Fibroblast of lung (primary cell): ENCODE results near the gene ADM. TPM values are rescaled to one million over a fixed set of nuclear protein-coding genes. Genes with fewer than 3 reads are reported as not detected.

ENCODE experiments used
- DNase-seq, 2 donors: peaks; one replicate each; pipeline versions ENCODE4 v3.0.0 to v3.0.0-alpha.2; 2010; ENCODE audit warnings: low read depth in 2 of 2
- H2AFZ ChIP-seq: 2 replicates; pipeline ENCODE4 v1.5.1; 2012; ENCODE audit warnings: low read length, control low read depth, inconsistent platforms
- H3K27ac ChIP-seq: 2 replicates; pipeline ENCODE4 v1.5.1; 2011; ENCODE audit warnings: low read length, control low read depth; ENCODE audit not compliant: insufficient read depth
- H3K27me3 ChIP-seq: 2 replicates; pipeline ENCODE4 v1.5.1; 2011; ENCODE audit warnings: mild to moderate bottlenecking, low read length; ENCODE audit not compliant: control insufficient read depth, insufficient read depth
- H3K36me3 ChIP-seq: 2 replicates; pipeline ENCODE4 v1.5.1; 2011; ENCODE audit warnings: low read length; ENCODE audit not compliant: control insufficient read depth, insufficient read depth
- H3K4me1 ChIP-seq: 2 replicates; pipeline ENCODE4 v1.5.1; 2011; ENCODE audit warnings: low read length; ENCODE audit not compliant: control insufficient read depth, insufficient read depth; ENCODE audit errors: extremely low read depth
- H3K4me2 ChIP-seq: 2 replicates; pipeline ENCODE4 v1.5.1; 2011; ENCODE audit warnings: low read length, control low read depth; ENCODE audit not compliant: insufficient read depth; ENCODE audit errors: extremely low read depth
- H3K4me3 ChIP-seq, 4 experiments: fragments of 200-600 bp in 1 of 4; sonication (generic) in 1 of 4; replicated peaks in 1 of 4; 2 replicates each; pipeline ENCODE4 v1.5.1; 2011 to 2016; ENCODE audit warnings: low read length in 4 of 4, low read depth in 3 of 4, mild to moderate bottlenecking in 3 of 4, control low read depth in 2 of 4, inconsistent platforms in 1 of 4, mixed read lengths in 1 of 4; ENCODE audit not compliant: insufficient read depth in 1 of 4; ENCODE audit errors: control extremely low read depth in 1 of 4
- H3K79me2 ChIP-seq: 2 replicates; pipeline ENCODE4 v1.5.1; 2012; ENCODE audit warnings: mild to moderate bottlenecking, low read length, inconsistent platforms; ENCODE audit not compliant: control insufficient read depth, insufficient read depth
- H3K9ac ChIP-seq: 2 replicates; pipeline ENCODE4 v1.5.1; 2011; ENCODE audit warnings: mild to moderate bottlenecking, low read length, control low read depth; ENCODE audit not compliant: insufficient read depth
- H3K9me3 ChIP-seq: 2 replicates; pipeline ENCODE4 v1.5.1; 2012; ENCODE audit warnings: low read depth, low read length; ENCODE audit not compliant: control insufficient read depth, insufficient read depth
- H4K20me1 ChIP-seq: 2 replicates; pipeline ENCODE4 v1.5.1; 2011; ENCODE audit warnings: low read length; ENCODE audit not compliant: control insufficient read depth, insufficient read depth; ENCODE audit errors: extremely low read depth
- EZH2 ChIP-seq: IDR thresholded peaks from 2 replicates; pipeline ENCODE4 v1.5.1; 2012; ENCODE audit warnings: low read length, control low read depth, mild to moderate bottlenecking; ENCODE audit errors: missing control alignments
- polyA plus RNA-seq, 2 donors: library from polyadenylated mRNA; depleted of rRNA in 1 of 2; stranded (reverse) in 1 of 2; unstranded in 1 of 2; fragments of >200 nt; gene quantifications; 2 replicates each; pipeline ENCODE4 v1.2.1, GENCODE V29; 2011 to 2012; ENCODE audit warnings: missing spikeins in 1 of 2
- total RNA-seq: library from RNA; depleted of rRNA; stranded (reverse); fragments of >200 nt; gene quantifications from 2 replicates; pipeline ENCODE4 v1.2.1, GENCODE V29; 2014
- TF ChIP-seq, protein P1 (sequence below), 2 donors: IDR thresholded peaks in 1 of 2; conservative IDR thresholded peaks in 1 of 2; 1 replicate in 1 of 2; 2 replicates in 1 of 2; pipeline ENCODE4 v1.5.1; 2011 to 2012; ENCODE audit warnings: low read length in 2 of 2, control low read depth in 1 of 2, inconsistent platforms in 1 of 2, low read depth in 1 of 2, mild to moderate bottlenecking in 1 of 2

ADM gene
- total and polyA plus RNA-seq, 2 donors (not counting 1 experiment from before 2014, with no cell fraction given): 989 to 1,010 TPM

DNA sequence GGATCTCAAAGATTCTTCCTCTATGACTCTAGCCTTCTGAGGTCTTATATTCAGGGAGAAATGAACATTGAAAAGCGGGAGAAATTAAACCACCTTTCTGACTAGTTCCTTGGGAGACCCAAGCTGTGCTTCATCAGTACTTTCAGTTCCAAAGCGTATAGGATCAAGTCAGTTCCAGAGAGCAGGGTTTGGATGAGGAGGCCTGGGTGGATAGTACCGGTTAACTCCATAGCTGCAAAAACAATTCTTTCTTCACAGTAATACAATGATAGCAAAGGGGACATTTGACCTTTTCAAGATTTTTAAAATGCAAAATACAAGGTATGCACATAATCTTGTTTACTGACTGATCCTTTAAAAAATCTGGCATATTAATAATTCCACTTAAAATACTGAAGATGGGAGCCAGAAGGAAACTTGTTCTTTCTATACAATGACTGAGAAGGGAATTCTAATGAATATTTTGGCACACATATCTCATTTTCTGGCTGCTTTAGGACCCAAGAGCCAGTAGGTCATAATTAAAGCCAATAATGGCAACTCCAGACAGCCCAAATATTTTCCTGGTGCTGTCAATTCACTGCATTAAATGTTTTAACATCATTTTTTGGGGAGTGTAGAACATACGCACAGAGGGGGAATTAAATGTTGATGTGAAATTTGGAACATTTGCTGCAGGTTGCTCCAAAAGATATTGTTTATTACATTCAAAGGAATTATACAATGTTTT lies 16.0 kb downstream of the ADM start:
- Histone ChIP-seq H3K9me3 (no peaks in the 10 kb centered on the region), H3K4me1 (peaks cover 30% of the 10 kb centered on the region), H3K79me2 (no peaks in the 10 kb centered on the region), H3K27ac (no peak overlapping the region), H3K27me3 (no peaks in the 10 kb centered on the region), H3K36me3 (no peaks in the 10 kb centered on the region), H3K9ac (no peak overlapping the region), H3K4me2 (no peak overlapping the region), H3K4me3 (no peak overlapping the region), H2AFZ (no peak overlapping the region), H4K20me1 (no peaks in the 10 kb centered on the region)
- DNase-seq: no peak
- TF ChIP-seq, protein P1, sequence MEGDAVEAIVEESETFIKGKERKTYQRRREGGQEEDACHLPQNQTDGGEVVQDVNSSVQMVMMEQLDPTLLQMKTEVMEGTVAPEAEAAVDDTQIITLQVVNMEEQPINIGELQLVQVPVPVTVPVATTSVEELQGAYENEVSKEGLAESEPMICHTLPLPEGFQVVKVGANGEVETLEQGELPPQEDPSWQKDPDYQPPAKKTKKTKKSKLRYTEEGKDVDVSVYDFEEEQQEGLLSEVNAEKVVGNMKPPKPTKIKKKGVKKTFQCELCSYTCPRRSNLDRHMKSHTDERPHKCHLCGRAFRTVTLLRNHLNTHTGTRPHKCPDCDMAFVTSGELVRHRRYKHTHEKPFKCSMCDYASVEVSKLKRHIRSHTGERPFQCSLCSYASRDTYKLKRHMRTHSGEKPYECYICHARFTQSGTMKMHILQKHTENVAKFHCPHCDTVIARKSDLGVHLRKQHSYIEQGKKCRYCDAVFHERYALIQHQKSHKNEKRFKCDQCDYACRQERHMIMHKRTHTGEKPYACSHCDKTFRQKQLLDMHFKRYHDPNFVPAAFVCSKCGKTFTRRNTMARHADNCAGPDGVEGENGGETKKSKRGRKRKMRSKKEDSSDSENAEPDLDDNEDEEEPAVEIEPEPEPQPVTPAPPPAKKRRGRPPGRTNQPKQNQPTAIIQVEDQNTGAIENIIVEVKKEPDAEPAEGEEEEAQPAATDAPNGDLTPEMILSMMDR (conservative IDR thresholded peaks at IDR 0.05 in 1 of 2, IDR thresholded peaks at IDR 0.05 in 1 of 2; ENCODE audit: low read depth in 1 of 2, low read length in 2 of 2): no peak
- TF ChIP-seq EZH2: no peak

DNA sequence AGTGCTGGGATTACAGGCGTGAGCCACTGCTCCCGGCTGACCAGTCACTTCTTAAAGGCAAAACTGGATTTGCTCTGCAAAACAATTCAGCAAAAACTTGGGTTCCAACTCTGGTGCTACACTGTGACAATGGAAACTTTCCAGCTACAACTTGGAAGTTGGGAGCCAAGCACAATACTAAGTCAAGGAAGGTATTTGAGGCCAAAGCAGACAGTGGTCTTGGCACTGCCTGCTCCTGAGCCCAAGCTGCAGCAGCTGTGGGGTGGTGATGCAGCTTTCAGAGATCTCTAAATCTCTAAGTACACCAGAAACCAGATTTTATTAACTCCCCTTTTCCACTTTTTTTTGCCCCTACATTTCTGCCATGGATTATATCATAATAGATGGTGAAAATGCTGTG lies 17.5 kb downstream of the ADM start:
- no peaks in the 10 kb centered on the region for H3K9me3 ChIP-seq
- H3K4me2 ChIP-seq: peak overlapping the region; percentile 48
- TF ChIP-seq EZH2: no peak
- TF ChIP-seq, protein P1 (conservative IDR thresholded peaks at IDR 0.05 in 1 of 2, IDR thresholded peaks at IDR 0.05 in 1 of 2; ENCODE audit: low read depth in 1 of 2, low read length in 2 of 2): no peak
- H3K27me3 ChIP-seq: no peaks in the 10 kb centered on the region
- peak in 1 of 2 donors; percentile 25 for DNase-seq
- H3K27ac ChIP-seq: peak overlapping the region; percentile 73
- no peak overlapping the region for H3K9ac ChIP-seq
- H4K20me1 ChIP-seq: no peaks in the 10 kb centered on the region
- H2AFZ ChIP-seq: no peak overlapping the region
- peaks cover 42% of the 10 kb centered on the region for H3K4me1 ChIP-seq
- H3K4me3 ChIP-seq: no peak overlapping the region
- no peaks in the 10 kb centered on the region for H3K36me3 ChIP-seq
- no peaks in the 10 kb centered on the region for H3K79me2 ChIP-seq

DNA sequence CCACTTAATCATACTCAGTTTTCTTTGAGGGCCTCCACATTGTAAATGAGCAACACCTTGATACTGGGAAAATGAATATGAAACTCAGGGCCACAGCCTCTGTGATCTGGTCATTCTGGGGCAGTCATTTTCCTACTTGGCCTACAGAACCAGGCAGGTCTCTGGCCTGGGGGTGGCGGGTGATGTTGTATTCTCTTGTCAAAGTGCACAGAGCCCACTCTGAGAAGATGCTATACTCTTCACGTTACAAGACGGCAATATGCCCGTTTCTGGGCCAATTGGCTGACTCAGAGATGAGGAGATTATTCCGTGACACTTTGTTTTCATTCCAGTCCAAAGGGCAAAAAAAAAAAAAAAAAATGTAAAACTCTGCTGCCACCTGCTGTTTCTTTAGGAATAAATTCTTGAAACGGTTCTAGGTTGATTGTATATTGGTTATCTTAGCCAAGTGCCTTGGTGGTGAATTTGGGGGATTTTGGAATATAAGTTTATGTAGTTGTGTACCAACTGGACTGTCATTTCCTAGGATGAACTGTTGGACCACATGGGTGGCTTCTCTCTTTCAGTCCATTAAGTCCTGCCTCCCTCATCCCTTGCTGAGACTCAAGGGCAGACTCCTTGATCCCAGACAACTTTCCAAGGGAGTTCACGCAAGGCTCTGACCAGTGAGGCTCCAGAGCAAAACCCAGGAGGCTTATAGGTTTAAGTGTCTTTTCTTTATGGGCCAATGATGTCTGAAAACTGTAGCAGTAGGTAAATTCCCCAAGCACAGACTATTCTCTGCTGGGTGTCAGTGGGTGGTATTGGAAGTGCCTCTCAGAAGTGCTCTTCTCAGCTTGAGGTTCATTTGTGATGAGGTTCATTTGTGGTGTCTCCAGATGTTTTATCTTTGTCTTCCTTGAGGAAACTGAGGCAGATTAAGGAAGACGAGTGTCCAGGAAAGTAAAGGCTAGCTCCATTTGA lies 18.2 kb downstream of the ADM start:
- no peaks in the 10 kb centered on the region for H3K9me3 ChIP-seq
- peak overlapping the region; percentile 36 for H3K4me2 ChIP-seq
- H3K4me3 ChIP-seq: no peak overlapping the region
- H3K27ac ChIP-seq: peak overlapping the region; percentile 73
- no peaks in the 10 kb centered on the region for H4K20me1 ChIP-seq
- no peak overlapping the region for H3K9ac ChIP-seq
- no peaks in the 10 kb centered on the region for H3K79me2 ChIP-seq
- peaks cover 46% of the 10 kb centered on the region for H3K4me1 ChIP-seq
- DNase-seq: peak; percentile 85 to 94
- H2AFZ ChIP-seq: no peak overlapping the region
- no peaks in the 10 kb centered on the region for H3K27me3 ChIP-seq
- H3K36me3 ChIP-seq: no peaks in the 10 kb centered on the region
- no peak for TF ChIP-seq EZH2
- TF ChIP-seq, protein P1 (conservative IDR thresholded peaks at IDR 0.05 in 1 of 2, IDR thresholded peaks at IDR 0.05 in 1 of 2; ENCODE audit: low read depth in 1 of 2, low read length in 2 of 2): peak; percentile 29 to 43
